MCF 10A (cell line): Measurements from ENCODE around the gene DOP1B. TPM values are rescaled to one million over a fixed set of nuclear protein-coding genes. Genes with fewer than 3 reads are reported as not detected.

Source experiments
- Bru-seq: library from RNA; stranded (reverse); fragments of 400-500 nt; gene quantifications from one replicate; lab custom pipeline; 2021; lab: Mats Ljungman, UMichigan
- BruChase-seq, 2 experiments: library from RNA; stranded (reverse); fragments of 400-500 nt; gene quantifications; one replicate each; lab custom pipeline; 2021; lab: Mats Ljungman, UMichigan
- BruUV-seq: library from RNA; stranded (reverse); fragments of 400-500 nt; replicated peaks from 2 replicates; lab custom pipeline; 2021; lab: Mats Ljungman, UMichigan
- CTCF ChIA-PET: fragments of 300-600 bp; sonication (Branson Sonifier 250); formaldehyde crosslinking; extraction: SDS; loops from one replicate; lab custom pipeline; 2021; ENCODE audit warnings: antibody characterized with exemption, inconsistent platforms; lab: Yijun Ruan, JAX
- POLR2A ChIA-PET: fragments of 300-600, 350-650 bp; sonication (Branson Sonifier 250); formaldehyde crosslinking; extraction: SDS; loops from one replicate; lab custom pipeline; 2020; ENCODE audit warnings: antibody characterized with exemption, inconsistent platforms; lab: Yijun Ruan, JAX
- DNase-seq: peaks from one replicate; pipeline ENCODE4 v3.0.0-alpha.2; 2018; ENCODE audit not compliant: unreplicated experiment
- H3K27ac Mint-ChIP-seq: one replicate; pipeline ENCODE4 v1.8.0; 2022; ENCODE audit warnings: mild to moderate bottlenecking, low read depth, mixed read lengths; ENCODE audit not compliant: unreplicated experiment
- H3K27me3 Mint-ChIP-seq: one replicate; pipeline ENCODE4 v1.8.0; 2022; ENCODE audit warnings: mixed read lengths; ENCODE audit not compliant: insufficient read depth, unreplicated experiment
- H3K36me3 Mint-ChIP-seq: one replicate; pipeline ENCODE4 v1.8.0; 2022; ENCODE audit warnings: mild to moderate bottlenecking, moderate library complexity, mixed read lengths; ENCODE audit not compliant: insufficient read depth, unreplicated experiment
- H3K4me1 Mint-ChIP-seq: one replicate; pipeline ENCODE4 v1.8.0; 2022; ENCODE audit warnings: mixed read lengths; ENCODE audit not compliant: insufficient read depth, unreplicated experiment
- H3K4me3 Mint-ChIP-seq: one replicate; pipeline ENCODE4 v1.8.0; 2022; ENCODE audit warnings: mild to moderate bottlenecking, moderate library complexity, mixed read lengths; ENCODE audit not compliant: unreplicated experiment
- H3K9me3 Mint-ChIP-seq: one replicate; pipeline ENCODE4 v1.8.0; 2022; ENCODE audit warnings: mixed read lengths; ENCODE audit not compliant: unreplicated experiment
- intact Hi-C: fragments of 100-400 bp; cut with micrococcal nuclease; formaldehyde crosslinking; loops from 2 replicates; pipeline ENCODE4 v1.14.1; 2022
- long read RNA-seq: library from polyadenylated mRNA; stranded (forward); transcript quantifications from one replicate; pipeline ENCODE4 v2.0.0, GENCODE V29; 2022
- total RNA-seq: library from RNA; stranded (reverse); gene quantifications from 2 replicates; pipeline ENCODE4 v1.2.3, GENCODE V29; 2022
- TF ChIP-seq, protein P1 (sequence below): fragments of 200-600 bp; IDR thresholded peaks from one replicate; pipeline ENCODE4 v1.8.0; 2022; ENCODE audit warnings: antibody characterized with exemption, mild to moderate bottlenecking; ENCODE audit not compliant: unreplicated experiment

The DOP1B gene, protein sequence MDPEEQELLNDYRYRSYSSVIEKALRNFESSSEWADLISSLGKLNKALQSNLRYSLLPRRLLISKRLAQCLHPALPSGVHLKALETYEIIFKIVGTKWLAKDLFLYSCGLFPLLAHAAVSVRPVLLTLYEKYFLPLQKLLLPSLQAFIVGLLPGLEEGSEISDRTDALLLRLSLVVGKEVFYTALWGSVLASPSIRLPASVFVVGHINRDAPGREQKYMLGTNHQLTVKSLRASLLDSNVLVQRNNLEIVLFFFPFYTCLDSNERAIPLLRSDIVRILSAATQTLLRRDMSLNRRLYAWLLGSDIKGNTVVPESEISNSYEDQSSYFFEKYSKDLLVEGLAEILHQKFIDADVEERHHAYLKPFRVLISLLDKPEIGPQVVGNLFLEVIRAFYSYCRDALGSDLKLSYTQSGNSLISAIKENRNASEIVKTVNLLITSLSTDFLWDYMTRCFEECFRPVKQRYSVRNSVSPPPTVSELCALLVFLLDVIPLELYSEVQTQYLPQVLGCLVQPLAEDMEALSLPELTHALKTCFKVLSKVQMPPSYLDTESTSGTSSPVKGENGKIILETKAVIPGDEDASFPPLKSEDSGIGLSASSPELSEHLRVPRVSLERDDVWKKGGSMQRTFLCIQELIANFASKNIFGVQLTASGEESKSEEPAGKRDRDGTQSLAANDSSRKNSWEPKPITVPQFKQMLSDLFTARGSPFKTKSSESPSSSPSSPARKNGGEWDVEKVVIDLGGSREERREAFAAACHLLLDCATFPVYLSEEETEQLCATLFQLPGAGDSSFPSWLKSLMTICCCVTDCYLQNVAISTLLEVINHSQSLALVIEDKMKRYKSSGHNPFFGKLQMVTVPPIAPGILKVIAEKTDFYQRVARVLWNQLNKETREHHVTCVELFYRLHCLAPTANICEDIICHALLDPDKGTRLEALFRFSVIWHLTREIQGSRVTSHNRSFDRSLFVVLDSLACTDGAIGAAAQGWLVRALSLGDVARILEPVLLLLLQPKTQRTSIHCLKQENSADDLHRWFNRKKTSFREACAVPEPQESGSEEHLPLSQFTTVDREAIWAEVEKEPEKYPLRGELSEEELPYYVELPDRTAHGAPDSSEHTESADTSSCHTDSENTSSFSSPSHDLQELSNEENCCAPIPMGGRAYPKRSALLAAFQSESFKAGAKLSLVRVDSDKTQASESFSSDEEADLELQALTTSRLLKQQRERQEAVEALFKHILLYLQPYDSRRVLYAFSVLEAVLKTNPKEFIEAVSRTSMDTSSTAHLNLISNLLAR (N-terminal part only)
- total RNA-seq = 7.6 and 8.3 TPM in 2 replicates
- percentile 45 among the genes with signal in this experiment for Bru-seq, nascent RNA
- percentile 48 among the genes with signal in this experiment for BruChase-seq, experiment 1, labeled RNA remaining after a 6-hour chase
- BruChase-seq, experiment 2, labeled RNA remaining after a 2-hour chase = percentile 45 among the genes with signal in this experiment
- long read RNA-seq, partial matches to known transcripts = 3 of 10 reads
- long read RNA-seq, other reads (novel, unspliced or antisense) = 7 of 10 reads

DNA sequence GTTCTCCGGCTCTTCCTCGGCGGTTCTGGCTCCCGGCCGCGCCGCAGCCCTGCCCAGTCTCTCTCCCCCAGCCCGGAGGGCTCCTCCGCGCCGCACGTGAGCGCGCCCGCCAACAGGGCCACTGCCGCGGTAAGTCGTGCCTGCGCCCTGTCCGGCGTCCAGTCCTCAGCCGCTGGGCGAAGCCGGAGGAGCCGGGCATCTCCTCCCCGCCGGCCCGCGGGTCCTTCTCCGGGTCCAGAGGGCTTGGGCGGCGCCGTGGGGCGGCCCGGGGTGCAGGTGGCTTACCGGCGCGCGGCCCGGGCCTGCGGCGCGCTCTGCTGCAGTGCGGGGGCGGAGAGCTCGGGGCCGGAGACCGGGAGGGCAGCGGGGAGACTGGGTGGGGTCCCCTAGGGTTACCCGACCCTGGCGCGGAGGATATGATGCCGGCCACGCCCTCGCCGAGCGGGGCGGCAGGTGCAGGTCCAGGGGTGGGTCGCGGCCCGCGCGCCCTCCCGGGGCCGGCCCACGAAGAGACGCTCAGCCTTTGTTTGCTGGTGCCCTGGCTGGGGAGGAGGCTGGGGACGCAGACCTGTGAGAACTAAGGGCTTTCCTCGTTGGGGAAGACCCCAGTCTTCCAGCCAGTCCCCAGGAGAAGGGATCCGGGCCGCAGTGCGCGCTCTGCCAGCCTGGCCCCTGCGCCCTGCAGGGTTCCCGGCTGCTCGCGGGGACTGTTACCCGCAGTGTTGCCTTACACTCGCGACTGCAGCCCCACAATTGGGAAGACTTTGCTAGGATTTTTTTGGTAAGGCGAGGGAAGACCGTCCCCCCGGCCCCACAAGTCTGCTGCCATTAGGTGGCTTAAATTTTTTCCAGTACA, at the start of gene DOP1B:
Gene DOP1B (plus strand): TSS at position 10 of the 856 bp plus-strand sequence. CDS start 7,910 bp downstream, outside the sequence.
- Mint-ChIP-seq H3K4me3 (peak within 1 kb of the TSS; percentile 70), H3K27me3 (no peaks in the 10 kb centered on the region), H3K36me3 (no peaks in the 10 kb centered on the region), H3K4me1 (peaks cover 11% of the 10 kb centered on the region), H3K9me3 (no peaks in the 10 kb centered on the region), H3K27ac (no peak within 1 kb of the TSS)
- DNase-seq = no peak
- CTCF ChIA-PET = no interaction called here
- POLR2A ChIA-PET = interaction anchor here (0.7 to 2.3 kb wide), 4 partner anchors 46 to 541 kb away, joined by 3 to 20 read pairs (median 12); no protein-coding TSS in a partner anchor
- no TSS peak for BruUV-seq
- intact Hi-C loops = no loop called here
- TF ChIP-seq, protein P1, sequence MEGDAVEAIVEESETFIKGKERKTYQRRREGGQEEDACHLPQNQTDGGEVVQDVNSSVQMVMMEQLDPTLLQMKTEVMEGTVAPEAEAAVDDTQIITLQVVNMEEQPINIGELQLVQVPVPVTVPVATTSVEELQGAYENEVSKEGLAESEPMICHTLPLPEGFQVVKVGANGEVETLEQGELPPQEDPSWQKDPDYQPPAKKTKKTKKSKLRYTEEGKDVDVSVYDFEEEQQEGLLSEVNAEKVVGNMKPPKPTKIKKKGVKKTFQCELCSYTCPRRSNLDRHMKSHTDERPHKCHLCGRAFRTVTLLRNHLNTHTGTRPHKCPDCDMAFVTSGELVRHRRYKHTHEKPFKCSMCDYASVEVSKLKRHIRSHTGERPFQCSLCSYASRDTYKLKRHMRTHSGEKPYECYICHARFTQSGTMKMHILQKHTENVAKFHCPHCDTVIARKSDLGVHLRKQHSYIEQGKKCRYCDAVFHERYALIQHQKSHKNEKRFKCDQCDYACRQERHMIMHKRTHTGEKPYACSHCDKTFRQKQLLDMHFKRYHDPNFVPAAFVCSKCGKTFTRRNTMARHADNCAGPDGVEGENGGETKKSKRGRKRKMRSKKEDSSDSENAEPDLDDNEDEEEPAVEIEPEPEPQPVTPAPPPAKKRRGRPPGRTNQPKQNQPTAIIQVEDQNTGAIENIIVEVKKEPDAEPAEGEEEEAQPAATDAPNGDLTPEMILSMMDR = no peak

DNA sequence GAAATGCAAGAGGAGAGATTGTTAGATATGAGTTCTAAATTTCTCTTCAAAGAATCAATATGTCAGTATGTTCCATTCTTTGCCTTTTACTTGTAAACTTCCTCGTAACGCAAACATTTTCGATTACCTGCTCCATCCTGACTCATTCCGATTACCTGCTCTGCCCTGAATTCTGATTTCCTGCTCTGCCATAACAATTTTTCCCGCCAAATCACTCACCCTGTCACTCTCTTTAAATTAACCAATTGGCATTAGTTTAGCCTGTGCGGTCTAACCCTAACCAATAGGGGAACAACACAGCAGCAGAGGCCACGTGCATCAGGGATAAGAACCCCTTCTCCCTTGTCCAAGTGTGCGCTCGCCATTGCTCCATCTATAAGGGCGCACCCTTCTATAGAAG, 46.8 kb upstream of the DOP1B start:
- CTCF ChIA-PET = interaction anchor here (0.7 to 1.4 kb wide), 3 partner anchors 17 to 82 kb away, joined by 3 read pairs; partner anchors contain the start of gene SETD4
- BruUV-seq = no TSS peak
- H3K27ac Mint-ChIP-seq = no peak overlapping the region

DNA sequence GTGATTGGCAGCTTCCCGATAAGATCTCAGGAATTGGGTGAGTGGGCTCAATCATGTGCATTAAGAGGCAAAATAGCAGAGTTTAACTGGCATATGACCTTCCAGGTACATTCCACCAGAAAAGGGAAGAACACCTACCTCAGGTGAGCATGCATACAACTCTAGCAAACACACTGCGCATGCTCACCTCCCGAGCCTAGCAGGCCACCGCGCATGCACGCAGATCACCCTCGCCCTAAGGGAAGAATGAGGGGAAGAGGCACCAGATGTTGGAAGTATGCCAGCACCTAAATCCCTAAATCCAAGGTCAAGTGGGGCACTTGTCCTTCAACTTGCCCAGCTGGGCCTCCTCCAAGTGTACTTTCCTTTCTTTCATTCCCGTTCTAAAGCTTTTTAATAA, 45.4 kb upstream of the DOP1B start:
- H3K4me3 Mint-ChIP-seq = no peak overlapping the region
- no peak overlapping the region for H3K27ac Mint-ChIP-seq
- peaks cover 13% of the 10 kb centered on the region for H3K4me1 Mint-ChIP-seq
- POLR2A ChIA-PET = interaction anchor here (1.5 to 3.3 kb wide), 2 partner anchors 41 to 51 kb away, joined by 5 to 18 read pairs; partner anchors contain the start of genes CBR1 and SETD4
- H3K9me3 Mint-ChIP-seq = no peaks in the 10 kb centered on the region
- CTCF ChIA-PET = interaction anchor here (0.9 to 1.4 kb wide), 3 partner anchors 14 to 83 kb away, joined by 3 to 4 read pairs (median 3); partner anchors contain the start of gene SETD4
- intact Hi-C loops = no loop called here
- H3K36me3 Mint-ChIP-seq = no peaks in the 10 kb centered on the region
- DNase-seq = no peak
- H3K27me3 Mint-ChIP-seq = no peaks in the 10 kb centered on the region
- BruUV-seq = no TSS peak
- TF ChIP-seq, protein P1 = no peak

More for the DNA sequence above, 46.8 kb upstream of the DOP1B start:
- POLR2A ChIA-PET = interaction anchor here (0.7 to 1.6 kb wide), 4 partner anchors 40 to 418 kb away, joined by 3 to 5 read pairs (median 4); partner anchors contain the start of genes CBR1 and SETD4
- DNase-seq = no peak
- H3K9me3 Mint-ChIP-seq = no peaks in the 10 kb centered on the region
- intact Hi-C loops = no loop called here
- peaks cover 13% of the 10 kb centered on the region for H3K4me1 Mint-ChIP-seq
- no peaks in the 10 kb centered on the region for H3K27me3 Mint-ChIP-seq
- no peaks in the 10 kb centered on the region for H3K36me3 Mint-ChIP-seq
- no peak overlapping the region for H3K4me3 Mint-ChIP-seq
- TF ChIP-seq, protein P1 = no peak
